Cardiac ventricle fibroblast (primary cell): ENCODE data around the gene LLGL2. TPM values are rescaled to one million over a fixed set of nuclear protein-coding genes. Genes with fewer than 3 reads are reported as not detected.

Experiments
- total RNA-seq: library from RNA; depleted of rRNA; stranded (reverse); fragments of >200 nt; gene quantifications from 2 replicates; pipeline ENCODE4 v1.2.3, GENCODE V29; 2015

Gene LLGL2
- not detected in 2 replicates for total RNA-seq

GRCh38 chr17:75524970-75525805 is at the start of gene LLGL2:
TSS of gene LLGL2 (plus strand) at chr17:75525697. CDS start at chr17:75543427, 17,730 bp downstream.

GRCh38 chr17:75515496-75516254 is 9.8 kb upstream of the LLGL2 start, which contains the start of gene CASKIN2:
TSS of gene CASKIN2 (minus strand) at chr17:75515537. CDS start at chr17:75513804, 1,733 bp downstream.

GRCh38 chr17:75516255-75516618 is 9.3 kb upstream of the LLGL2 start, which contains the start of gene TSEN54:
TSS of gene TSEN54 (plus strand) at chr17:75516528. CDS start at chr17:75516561, 33 bp downstream.

GRCh38 chr17:75587675-75588595 is 62.4 kb downstream of the LLGL2 start, which contains the start of gene MYO15B:
TSS of gene MYO15B (plus strand) at chr17:75587800. CDS start at chr17:75588058, 258 bp downstream.

Other genes starting within 250 kb of the LLGL2 start
- 2.7 and 4.5 TPM in 2 replicates for gene SLC25A19, start 236.3 kb upstream of the LLGL2 start, total RNA-seq
- 51.5 and 100 TPM in 2 replicates for gene GRB2, start 120.0 kb upstream of the LLGL2 start, total RNA-seq
- 32.3 and 51.9 TPM in 2 replicates for gene TMEM94, start 69.1 kb upstream of the LLGL2 start, total RNA-seq
- gene CASKIN2, start 10.2 kb upstream of the LLGL2 start, total RNA-seq = 6.9 and 7.1 TPM in 2 replicates
- 17.3 and 19.4 TPM in 2 replicates for gene TSEN54, start 9.2 kb upstream of the LLGL2 start, total RNA-seq
- 0.37 and 0.83 TPM in 2 replicates for gene MYO15B, start 62.1 kb downstream of the LLGL2 start, total RNA-seq
- gene SMIM5, start 107.7 kb downstream of the LLGL2 start, total RNA-seq = not detected in 2 replicates
- 10.3 and 13.6 TPM in 2 replicates for gene RECQL5, start 141.5 kb downstream of the LLGL2 start, total RNA-seq
- gene SAP30BP, start 141.6 kb downstream of the LLGL2 start, total RNA-seq = 32.4 and 36.3 TPM in 2 replicates
- 0.25 and 0.59 TPM in 2 replicates for gene ITGB4, start 195.8 kb downstream of the LLGL2 start, total RNA-seq
- 20.0 and 26.4 TPM in 2 replicates for gene GALK1, start 239.5 kb downstream of the LLGL2 start, total RNA-seq